OCI-LY3 (cell line): ENCODE results near the gene THRAP3.

Experiments used
- CTCF ChIP-seq: fragments of 200-600, 300-600 bp; sonication (generic); IDR thresholded peaks from 2 replicates; pipeline ENCODE4 v1.5.1; 2014; ENCODE audit warnings: antibody characterized with exemption, low read length, low read depth
- EZH2phosphoT487 ChIP-seq: fragments of 200-600 bp; shearing (Covaris generic); IDR thresholded peaks from 2 replicates; pipeline ENCODE4 v1.6.1; 2018; ENCODE audit warnings: antibody characterized with exemption, mixed run types, low read depth

- TF ChIP-seq CTCF: no peak
- TF ChIP-seq EZH2phosphoT487: no peak
These were observed 79.0 kb downstream of the THRAP3 start for GRCh38 chr1:36303244-36303643.
